H1 (cell line): ENCODE data around the gene SMARCA2. TPM values are rescaled to one million over a fixed set of nuclear protein-coding genes. Genes with fewer than 3 reads are reported as not detected.

Source experiments
- CEBPB ChIP-seq: IDR thresholded peaks from 2 replicates; pipeline ENCODE4 v1.6.1; 2012; ENCODE audit warnings: low read depth, low read length
- SAP30 ChIP-seq: fragments of 300-600 bp; sonication (generic); IDR thresholded peaks from 2 replicates; pipeline ENCODE4 v1.7.1; 2012; ENCODE audit warnings: low read length, moderate library complexity, mild to moderate bottlenecking, inconsistent platforms; ENCODE audit not compliant: insufficient read depth, insufficient replicate concordance
- SRF ChIP-seq: IDR thresholded peaks from 2 replicates; pipeline ENCODE4 v1.6.1; 2011; ENCODE audit warnings: mild to moderate bottlenecking, low read depth, low read length, moderate library complexity
- polyA plus RNA-seq, 7 experiments: library from polyadenylated mRNA; depleted of rRNA in 3 of 7; stranded (reverse) in 5 of 7; unstranded in 2 of 7; fragments of >200 nt in 5 of 7; fragments of 200-250 nt in 2 of 7; gene quantifications; 1 replicate in 5 of 7; 2 replicates in 1 of 7; 4 replicates in 1 of 7; pipeline versions ENCODE4 v1.2.1 to v1.2.3, GENCODE V29; 2011 to 2013; ENCODE audit warnings: missing spikeins in 2 of 7, mixed read lengths in 2 of 7
- total RNA-seq: library from RNA; stranded (reverse); fragmentation: NEBNext Ultra II Directional; extraction: Animal tissue kit (Norgen Biotek cat#: 25700); gene quantifications from 2 replicates; pipeline ENCODE4 v1.2.1, GENCODE V29; 2021
- TF ChIP-seq, protein P1 (sequence below): fragments of 300-600 bp; sonication (generic); IDR thresholded peaks from 2 replicates; pipeline ENCODE4 v1.7.1; 2012; ENCODE audit warnings: low read length, moderate library complexity, mild to moderate bottlenecking, inconsistent platforms; ENCODE audit not compliant: insufficient replicate concordance

The SMARCA2 gene
- total and polyA plus RNA-seq, 2 of the 8 experiments (the other 6 are each of a cell fraction or from before 2014, with no cell fraction given) = 6.3 to 21.7 TPM

GRCh38 chr9:2173861-2174260 is 158.7 kb downstream of the SMARCA2 start (continued):
- TF ChIP-seq, protein P1, sequence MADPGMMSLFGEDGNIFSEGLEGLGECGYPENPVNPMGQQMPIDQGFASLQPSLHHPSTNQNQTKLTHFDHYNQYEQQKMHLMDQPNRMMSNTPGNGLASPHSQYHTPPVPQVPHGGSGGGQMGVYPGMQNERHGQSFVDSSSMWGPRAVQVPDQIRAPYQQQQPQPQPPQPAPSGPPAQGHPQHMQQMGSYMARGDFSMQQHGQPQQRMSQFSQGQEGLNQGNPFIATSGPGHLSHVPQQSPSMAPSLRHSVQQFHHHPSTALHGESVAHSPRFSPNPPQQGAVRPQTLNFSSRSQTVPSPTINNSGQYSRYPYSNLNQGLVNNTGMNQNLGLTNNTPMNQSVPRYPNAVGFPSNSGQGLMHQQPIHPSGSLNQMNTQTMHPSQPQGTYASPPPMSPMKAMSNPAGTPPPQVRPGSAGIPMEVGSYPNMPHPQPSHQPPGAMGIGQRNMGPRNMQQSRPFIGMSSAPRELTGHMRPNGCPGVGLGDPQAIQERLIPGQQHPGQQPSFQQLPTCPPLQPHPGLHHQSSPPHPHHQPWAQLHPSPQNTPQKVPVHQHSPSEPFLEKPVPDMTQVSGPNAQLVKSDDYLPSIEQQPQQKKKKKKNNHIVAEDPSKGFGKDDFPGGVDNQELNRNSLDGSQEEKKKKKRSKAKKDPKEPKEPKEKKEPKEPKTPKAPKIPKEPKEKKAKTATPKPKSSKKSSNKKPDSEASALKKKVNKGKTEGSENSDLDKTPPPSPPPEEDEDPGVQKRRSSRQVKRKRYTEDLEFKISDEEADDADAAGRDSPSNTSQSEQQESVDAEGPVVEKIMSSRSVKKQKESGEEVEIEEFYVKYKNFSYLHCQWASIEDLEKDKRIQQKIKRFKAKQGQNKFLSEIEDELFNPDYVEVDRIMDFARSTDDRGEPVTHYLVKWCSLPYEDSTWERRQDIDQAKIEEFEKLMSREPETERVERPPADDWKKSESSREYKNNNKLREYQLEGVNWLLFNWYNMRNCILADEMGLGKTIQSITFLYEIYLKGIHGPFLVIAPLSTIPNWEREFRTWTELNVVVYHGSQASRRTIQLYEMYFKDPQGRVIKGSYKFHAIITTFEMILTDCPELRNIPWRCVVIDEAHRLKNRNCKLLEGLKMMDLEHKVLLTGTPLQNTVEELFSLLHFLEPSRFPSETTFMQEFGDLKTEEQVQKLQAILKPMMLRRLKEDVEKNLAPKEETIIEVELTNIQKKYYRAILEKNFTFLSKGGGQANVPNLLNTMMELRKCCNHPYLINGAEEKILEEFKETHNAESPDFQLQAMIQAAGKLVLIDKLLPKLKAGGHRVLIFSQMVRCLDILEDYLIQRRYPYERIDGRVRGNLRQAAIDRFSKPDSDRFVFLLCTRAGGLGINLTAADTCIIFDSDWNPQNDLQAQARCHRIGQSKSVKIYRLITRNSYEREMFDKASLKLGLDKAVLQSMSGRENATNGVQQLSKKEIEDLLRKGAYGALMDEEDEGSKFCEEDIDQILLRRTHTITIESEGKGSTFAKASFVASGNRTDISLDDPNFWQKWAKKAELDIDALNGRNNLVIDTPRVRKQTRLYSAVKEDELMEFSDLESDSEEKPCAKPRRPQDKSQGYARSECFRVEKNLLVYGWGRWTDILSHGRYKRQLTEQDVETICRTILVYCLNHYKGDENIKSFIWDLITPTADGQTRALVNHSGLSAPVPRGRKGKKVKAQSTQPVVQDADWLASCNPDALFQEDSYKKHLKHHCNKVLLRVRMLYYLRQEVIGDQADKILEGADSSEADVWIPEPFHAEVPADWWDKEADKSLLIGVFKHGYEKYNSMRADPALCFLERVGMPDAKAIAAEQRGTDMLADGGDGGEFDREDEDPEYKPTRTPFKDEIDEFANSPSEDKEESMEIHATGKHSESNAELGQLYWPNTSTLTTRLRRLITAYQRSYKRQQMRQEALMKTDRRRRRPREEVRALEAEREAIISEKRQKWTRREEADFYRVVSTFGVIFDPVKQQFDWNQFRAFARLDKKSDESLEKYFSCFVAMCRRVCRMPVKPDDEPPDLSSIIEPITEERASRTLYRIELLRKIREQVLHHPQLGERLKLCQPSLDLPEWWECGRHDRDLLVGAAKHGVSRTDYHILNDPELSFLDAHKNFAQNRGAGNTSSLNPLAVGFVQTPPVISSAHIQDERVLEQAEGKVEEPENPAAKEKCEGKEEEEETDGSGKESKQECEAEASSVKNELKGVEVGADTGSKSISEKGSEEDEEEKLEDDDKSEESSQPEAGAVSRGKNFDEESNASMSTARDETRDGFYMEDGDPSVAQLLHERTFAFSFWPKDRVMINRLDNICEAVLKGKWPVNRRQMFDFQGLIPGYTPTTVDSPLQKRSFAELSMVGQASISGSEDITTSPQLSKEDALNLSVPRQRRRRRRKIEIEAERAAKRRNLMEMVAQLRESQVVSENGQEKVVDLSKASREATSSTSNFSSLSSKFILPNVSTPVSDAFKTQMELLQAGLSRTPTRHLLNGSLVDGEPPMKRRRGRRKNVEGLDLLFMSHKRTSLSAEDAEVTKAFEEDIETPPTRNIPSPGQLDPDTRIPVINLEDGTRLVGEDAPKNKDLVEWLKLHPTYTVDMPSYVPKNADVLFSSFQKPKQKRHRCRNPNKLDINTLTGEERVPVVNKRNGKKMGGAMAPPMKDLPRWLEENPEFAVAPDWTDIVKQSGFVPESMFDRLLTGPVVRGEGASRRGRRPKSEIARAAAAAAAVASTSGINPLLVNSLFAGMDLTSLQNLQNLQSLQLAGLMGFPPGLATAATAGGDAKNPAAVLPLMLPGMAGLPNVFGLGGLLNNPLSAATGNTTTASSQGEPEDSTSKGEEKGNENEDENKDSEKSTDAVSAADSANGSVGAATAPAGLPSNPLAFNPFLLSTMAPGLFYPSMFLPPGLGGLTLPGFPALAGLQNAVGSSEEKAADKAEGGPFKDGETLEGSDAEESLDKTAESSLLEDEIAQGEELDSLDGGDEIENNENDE = no peak
- TF ChIP-seq CEBPB (no peak), SAP30 (no peak), SRF (no peak)
